Neuronal stem cell (in vitro differentiated cells): ENCODE measurements around the gene CDKN1B.

Source experiments
- DNase-seq: peaks from one replicate; pipeline ENCODE4 v3.0.0-alpha.2; 2013; ENCODE audit warnings: low spot score
- H2AFZ ChIP-seq: one replicate; pipeline ENCODE4 v1.6.1; 2013; ENCODE audit warnings: mild to moderate bottlenecking, low read length, inconsistent platforms
- H2AK5ac ChIP-seq: 2 replicates; pipeline ENCODE4 v1.6.1; 2013; ENCODE audit warnings: low read depth, mild to moderate bottlenecking, inconsistent platforms, low read length, moderate library complexity, mixed read lengths
- H2BK120ac ChIP-seq: 2 replicates; pipeline ENCODE4 v1.6.1; 2013; ENCODE audit warnings: low read depth, mild to moderate bottlenecking, inconsistent platforms, low read length, moderate library complexity, mixed read lengths
- H2BK12ac ChIP-seq: one replicate; pipeline ENCODE4 v1.6.1; 2013; ENCODE audit warnings: low read length, inconsistent platforms
- H2BK15ac ChIP-seq: 2 replicates; pipeline ENCODE4 v1.6.1; 2013; ENCODE audit warnings: mild to moderate bottlenecking, low read length, inconsistent platforms, mixed read lengths
- H2BK5ac ChIP-seq: one replicate; pipeline ENCODE4 v1.6.1; 2013; ENCODE audit warnings: inconsistent platforms, mild to moderate bottlenecking, low read length, moderate library complexity
- H3K14ac ChIP-seq: one replicate; pipeline ENCODE4 v1.6.1; 2013; ENCODE audit warnings: low read length, inconsistent platforms
- H3K18ac ChIP-seq: 2 replicates; pipeline ENCODE4 v1.6.1; 2013; ENCODE audit warnings: low read length, inconsistent platforms
- H3K23ac ChIP-seq: 2 replicates; pipeline ENCODE4 v1.6.1; 2013; ENCODE audit warnings: low read depth, mild to moderate bottlenecking, mixed read lengths, low read length, inconsistent platforms; ENCODE audit not compliant: poor library complexity
- H3K27ac ChIP-seq: replicated peaks from 3 replicates; pipeline ENCODE4 v1.5.1; 2013; ENCODE audit warnings: low read length, inconsistent platforms
- H3K27me3 ChIP-seq, 3 experiments: 2 replicates each; pipeline ENCODE4 v1.6.1; 2013; ENCODE audit warnings: low read length in 3 of 3, mild to moderate bottlenecking in 2 of 3, inconsistent platforms in 1 of 3, low read depth in 1 of 3, mixed read lengths in 1 of 3, moderate library complexity in 1 of 3; ENCODE audit not compliant: control insufficient read depth in 3 of 3, insufficient read depth in 3 of 3
- H3K36me3 ChIP-seq, 2 donors: replicated peaks in 1 of 2; 2 replicates each; pipeline ENCODE4 v1.6.1; 2013; ENCODE audit warnings: low read length in 2 of 2; ENCODE audit not compliant: control insufficient read depth in 2 of 2, insufficient read depth in 2 of 2
- H3K4ac ChIP-seq: 2 replicates; pipeline ENCODE4 v1.6.1; 2013; ENCODE audit warnings: inconsistent platforms, mild to moderate bottlenecking, low read length, moderate library complexity
- H3K4me1 ChIP-seq, 2 donors: 1 replicate in 1 of 2; 2 replicates in 1 of 2; pipeline ENCODE4 v1.6.1; 2013; ENCODE audit warnings: low read length in 2 of 2, low read depth in 1 of 2; ENCODE audit not compliant: control insufficient read depth in 2 of 2, insufficient read depth in 1 of 2
- H3K4me2 ChIP-seq: one replicate; pipeline ENCODE4 v1.6.1; 2013; ENCODE audit warnings: mild to moderate bottlenecking, low read length, inconsistent platforms; ENCODE audit not compliant: insufficient read depth, poor library complexity, severe bottlenecking
- H3K4me3 ChIP-seq, 2 donors: 2 replicates each; pipeline ENCODE4 v1.5.1; 2013; ENCODE audit warnings: low read length in 2 of 2, mild to moderate bottlenecking in 2 of 2, inconsistent platforms in 1 of 2, moderate library complexity in 1 of 2
- H3K79me1 ChIP-seq: one replicate; pipeline ENCODE4 v1.6.1; 2013; ENCODE audit warnings: low read depth, mild to moderate bottlenecking, inconsistent platforms, low read length, moderate library complexity
- H3K9ac ChIP-seq: one replicate; pipeline ENCODE4 v1.6.1; 2013; ENCODE audit warnings: mild to moderate bottlenecking, low read depth, low read length, inconsistent platforms; ENCODE audit not compliant: poor library complexity
- H3K9me3 ChIP-seq, 2 donors: replicated peaks in 1 of 2; 2 replicates each; pipeline versions ENCODE3 to v1.6.1; 2013; ENCODE audit warnings: low read length in 2 of 2, mild to moderate bottlenecking in 2 of 2, inconsistent platforms in 1 of 2, low read depth in 1 of 2, mixed read lengths in 1 of 2, moderate library complexity in 1 of 2; ENCODE audit not compliant: control insufficient read depth in 2 of 2, insufficient read depth in 1 of 2
- H4K8ac ChIP-seq: one replicate; pipeline ENCODE4 v1.6.1; 2013; ENCODE audit warnings: low read depth, mild to moderate bottlenecking, inconsistent platforms, low read length, moderate library complexity
- H4K91ac ChIP-seq: one replicate; pipeline ENCODE4 v1.6.1; 2013; ENCODE audit warnings: low read length, low read depth, mild to moderate bottlenecking, inconsistent platforms; ENCODE audit not compliant: poor library complexity
- WGBS, 2 donors: extraction: QIAGEN DNeasy Blood & Tissue Kit; methylation state at CpG; one replicate each; pipeline ENCODE4 v1.1.7; 2013; ENCODE audit warnings: missing lambda C conversion rate in 2 of 2, mixed read lengths in 1 of 2; ENCODE audit not compliant: insufficient read length in 2 of 2, insufficient replicate concordance in 1 of 2; ENCODE audit errors: extremely low coverage in 2 of 2; 5-methylcytosine and 5-hydroxymethylcytosine counted together

CDKN1B gene

DNA sequence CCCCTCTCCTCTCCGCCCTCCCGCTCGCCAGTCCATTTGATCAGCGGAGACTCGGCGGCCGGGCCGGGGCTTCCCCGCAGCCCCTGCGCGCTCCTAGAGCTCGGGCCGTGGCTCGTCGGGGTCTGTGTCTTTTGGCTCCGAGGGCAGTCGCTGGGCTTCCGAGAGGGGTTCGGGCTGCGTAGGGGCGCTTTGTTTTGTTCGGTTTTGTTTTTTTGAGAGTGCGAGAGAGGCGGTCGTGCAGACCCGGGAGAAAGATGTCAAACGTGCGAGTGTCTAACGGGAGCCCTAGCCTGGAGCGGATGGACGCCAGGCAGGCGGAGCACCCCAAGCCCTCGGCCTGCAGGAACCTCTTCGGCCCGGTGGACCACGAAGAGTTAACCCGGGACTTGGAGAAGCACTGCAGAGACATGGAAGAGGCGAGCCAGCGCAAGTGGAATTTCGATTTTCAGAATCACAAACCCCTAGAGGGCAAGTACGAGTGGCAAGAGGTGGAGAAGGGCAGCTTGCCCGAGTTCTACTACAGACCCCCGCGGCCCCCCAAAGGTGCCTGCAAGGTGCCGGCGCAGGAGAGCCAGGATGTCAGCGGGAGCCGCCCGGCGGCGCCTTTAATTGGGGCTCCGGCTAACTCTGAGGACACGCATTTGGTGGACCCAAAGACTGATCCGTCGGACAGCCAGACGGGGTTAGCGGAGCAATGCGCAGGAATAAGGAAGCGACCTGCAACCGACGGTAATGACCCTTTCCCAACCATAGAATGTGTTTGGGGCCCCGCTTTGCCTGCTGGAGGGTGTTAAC, 615 bp downstream of the CDKN1B start:
- H2BK120ac ChIP-seq = peak overlapping the region; percentile 89
- no peaks in the 10 kb centered on the region for H3K79me1 ChIP-seq
- H3K36me3 ChIP-seq = peaks cover 5 to 48% of the 10 kb centered on the region in 2 donors
- no peak overlapping the region for H2BK12ac ChIP-seq
- H3K14ac ChIP-seq = peak overlapping the region; percentile 98
- H2BK15ac ChIP-seq = peak overlapping the region; percentile 82
- H2BK5ac ChIP-seq = peak overlapping the region; percentile 95
- no peaks in the 10 kb centered on the region for H3K27me3 ChIP-seq
- peak overlapping the region; percentile 96 for H3K9ac ChIP-seq
- H3K4ac ChIP-seq = peak overlapping the region; percentile 71
- H4K8ac ChIP-seq = no peak overlapping the region
- peak overlapping the region; percentile 73 for H2AFZ ChIP-seq
- H3K18ac ChIP-seq = peak overlapping the region; percentile 100
- peak overlapping the region; percentile 93 to 94 for H3K4me3 ChIP-seq
- H4K91ac ChIP-seq = no peak overlapping the region
- peak overlapping the region; percentile 93 for H2AK5ac ChIP-seq
- DNase-seq = no peak
- WGBS, 2 donors = no CpG with 5 or more reads among the region's 62 CpGs
- H3K4me2 ChIP-seq = peak overlapping the region; percentile 65
- H3K23ac ChIP-seq = peak overlapping the region; percentile 53
- H3K27ac ChIP-seq = peak overlapping the region; percentile 95
- peaks cover 21 to 47% of the 10 kb centered on the region in 2 donors for H3K4me1 ChIP-seq
- no peaks in the 10 kb centered on the region for H3K9me3 ChIP-seq

DNA sequence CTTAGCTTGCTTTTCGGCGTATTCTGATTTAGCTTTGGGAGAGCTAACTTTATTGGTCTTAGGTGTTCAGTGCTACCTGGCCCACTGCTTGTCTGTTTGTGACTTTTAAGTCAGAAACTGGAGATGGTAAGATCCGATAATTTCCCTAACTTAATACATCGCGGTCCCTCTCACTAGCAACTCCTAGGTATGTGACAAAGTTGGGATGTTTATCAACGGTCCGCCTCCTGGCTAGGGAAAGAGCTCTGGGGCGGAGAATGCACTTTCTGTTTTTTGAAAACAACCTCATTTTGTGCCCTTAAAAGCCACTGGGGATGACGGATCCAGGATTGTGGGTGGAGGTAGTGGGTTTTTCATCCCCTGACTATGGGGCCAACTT, 1.2 kb downstream of the CDKN1B start:
- Histone ChIP-seq H2BK120ac (no peak overlapping the region), H3K9me3 (no peaks in the 10 kb centered on the region), H4K91ac (no peak overlapping the region), H3K18ac (no peak overlapping the region), H2BK5ac (no peak overlapping the region), H3K36me3 (peaks cover 5 to 53% of the 10 kb centered on the region in 2 donors), H2BK12ac (no peak overlapping the region), H3K4me2 (peak overlapping the region; percentile 65), H3K23ac (no peak overlapping the region), H3K14ac (no peak overlapping the region), H3K4ac (no peak overlapping the region), H4K8ac (no peak overlapping the region), H3K4me1 (peaks cover 21 to 47% of the 10 kb centered on the region in 2 donors), H3K79me1 (no peaks in the 10 kb centered on the region), H3K9ac (peak overlapping the region; percentile 79), H2AK5ac (no peak overlapping the region), H3K27ac (no peak overlapping the region), H3K27me3 (no peaks in the 10 kb centered on the region), H3K4me3 (peak overlapping the region; percentile 93 to 94), H2AFZ (no peak overlapping the region), H2BK15ac (no peak overlapping the region)
- no CpG with 5 or more reads among the region's 9 CpGs for WGBS, 2 donors
- no peak for DNase-seq

DNA sequence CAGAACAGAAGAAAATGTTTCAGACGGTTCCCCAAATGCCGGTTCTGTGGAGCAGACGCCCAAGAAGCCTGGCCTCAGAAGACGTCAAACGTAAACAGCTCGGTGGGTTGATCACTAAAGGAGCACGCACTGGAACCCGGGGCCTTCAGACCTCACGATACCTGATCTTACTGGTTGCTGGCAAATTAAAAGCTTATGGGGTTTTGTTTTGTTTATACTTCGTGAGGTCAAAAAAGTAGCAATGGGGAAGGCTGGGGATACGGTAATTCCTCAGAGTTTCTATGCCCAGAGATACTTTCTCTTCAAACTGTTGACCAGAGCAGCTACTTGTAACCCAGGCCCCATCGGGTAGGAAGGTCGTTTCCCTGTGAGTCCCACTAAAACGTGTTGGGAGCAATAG, 1.7 kb downstream of the CDKN1B start:
- H2BK12ac ChIP-seq = no peak overlapping the region
- WGBS, 2 donors = no CpG with 5 or more reads among the region's 14 CpGs

DNA sequence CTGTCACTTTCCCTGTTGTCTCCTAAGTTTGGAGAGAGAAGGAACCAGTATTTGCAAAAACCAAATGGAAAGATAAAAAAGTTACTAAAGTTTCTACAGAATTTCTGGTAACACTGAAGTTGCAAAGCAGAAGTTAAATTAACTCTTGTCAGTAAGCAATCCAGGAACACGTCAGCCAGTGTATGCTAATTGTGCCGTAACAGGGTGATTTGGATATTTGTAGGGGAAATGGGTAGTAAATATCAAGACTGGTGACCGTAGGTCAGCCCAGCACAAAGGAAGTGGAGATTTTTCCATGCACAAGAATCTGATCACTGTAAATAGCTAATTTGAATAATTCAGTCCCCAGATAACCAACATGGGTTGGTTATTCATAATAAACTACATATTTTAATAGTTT, 2.3 kb downstream of the CDKN1B start:
- DNase-seq = no peak
- H3K27me3 ChIP-seq = no peaks in the 10 kb centered on the region
- no peak overlapping the region for H4K8ac ChIP-seq
- H2BK5ac ChIP-seq = no peak overlapping the region
- no peak overlapping the region for H3K9ac ChIP-seq
- H3K36me3 ChIP-seq = peaks cover 5 to 53% of the 10 kb centered on the region in 2 donors
- H2BK15ac ChIP-seq = no peak overlapping the region
- no peak overlapping the region for H3K4ac ChIP-seq
- no peak overlapping the region for H2BK12ac ChIP-seq
- H3K9me3 ChIP-seq = no peaks in the 10 kb centered on the region
- WGBS, 2 donors = no CpG with 5 or more reads among the region's 3 CpGs
- H2BK120ac ChIP-seq = no peak overlapping the region
- no peak overlapping the region for H4K91ac ChIP-seq
- H3K23ac ChIP-seq = no peak overlapping the region
- no peak overlapping the region for H3K14ac ChIP-seq
- no peak overlapping the region for H2AFZ ChIP-seq
- no peaks in the 10 kb centered on the region for H3K79me1 ChIP-seq
- peak overlapping the region in 1 of 2 donors; percentile 94 for H3K4me3 ChIP-seq
- H3K27ac ChIP-seq = no peak overlapping the region
- H2AK5ac ChIP-seq = no peak overlapping the region
- H3K4me2 ChIP-seq = no peak overlapping the region
- H3K18ac ChIP-seq = no peak overlapping the region
- H3K4me1 ChIP-seq = peaks cover 17 to 41% of the 10 kb centered on the region in 2 donors

More for the DNA sequence above, 1.7 kb downstream of the CDKN1B start:
- no peak overlapping the region for H3K23ac ChIP-seq
- no peaks in the 10 kb centered on the region for H3K27me3 ChIP-seq
- H3K14ac ChIP-seq = no peak overlapping the region
- H3K36me3 ChIP-seq = peaks cover 5 to 53% of the 10 kb centered on the region in 2 donors
- H2BK15ac ChIP-seq = no peak overlapping the region
- H4K8ac ChIP-seq = no peak overlapping the region
- DNase-seq = no peak
- H3K4me3 ChIP-seq = peak overlapping the region; percentile 93 to 94
- peak overlapping the region; percentile 65 for H3K4me2 ChIP-seq
- no peak overlapping the region for H2BK120ac ChIP-seq
- H3K9ac ChIP-seq = no peak overlapping the region
- no peak overlapping the region for H3K27ac ChIP-seq
- no peak overlapping the region for H2AK5ac ChIP-seq
- H4K91ac ChIP-seq = no peak overlapping the region
- H3K79me1 ChIP-seq = no peaks in the 10 kb centered on the region
- no peak overlapping the region for H3K4ac ChIP-seq
- H2BK5ac ChIP-seq = no peak overlapping the region
- H3K18ac ChIP-seq = no peak overlapping the region
- H3K4me1 ChIP-seq = peaks cover 21 to 47% of the 10 kb centered on the region in 2 donors
- H2AFZ ChIP-seq = no peak overlapping the region
- H3K9me3 ChIP-seq = no peaks in the 10 kb centered on the region
